GM12865 (cell line): ENCODE data around the gene OAF.
A peak's percentile ranks its signal among the peaks of the same experiment; 100 is the strongest.

Experiments used
- DNase-seq: peaks from one replicate; pipeline ENCODE4 v3.0.0; 2010; ENCODE audit warnings: low read depth
- H3K4me3 ChIP-seq: 2 replicates; pipeline ENCODE4 v1.5.1; 2011; ENCODE audit warnings: mild to moderate bottlenecking, low read depth, low read length, control low read depth
- CTCF ChIP-seq: IDR thresholded peaks from 2 replicates; pipeline ENCODE4 v1.5.1; 2011; ENCODE audit warnings: low read length, control low read depth, low read depth, inconsistent platforms; ENCODE audit not compliant: insufficient read depth; ENCODE audit errors: missing control alignments

The OAF gene

GRCh38 chr11:120210626-120211521 is at the start of gene OAF:
OAF (plus strand) TSS chr11:120211032; CDS start chr11:120211280, 248 bp downstream.
- peak within 1 kb of the TSS; percentile 66 for H3K4me3 ChIP-seq
- peak; percentile 82 for DNase-seq
- TF ChIP-seq CTCF, result peak; percentile 20

- TF ChIP-seq CTCF, result no peak
- no peak overlapping the region for H3K4me3 ChIP-seq
- DNase-seq, result no peak
These were observed 43.2 kb upstream of the OAF start for GRCh38 chr11:120167659-120168058.

- TF ChIP-seq CTCF, result no peak
- no peak overlapping the region for H3K4me3 ChIP-seq
- no peak for DNase-seq
These were observed 42.5 kb upstream of the OAF start for GRCh38 chr11:120168108-120168959.

- TF ChIP-seq CTCF, result peak; percentile 64
- H3K4me3 ChIP-seq, result no peak overlapping the region
- peak; percentile 25 for DNase-seq
These were observed 41.7 kb upstream of the OAF start for GRCh38 chr11:120168960-120169681.

- no peak for DNase-seq
- no peak overlapping the region for H3K4me3 ChIP-seq
- no peak for TF ChIP-seq CTCF
These were observed 40.7 kb upstream of the OAF start for GRCh38 chr11:120169981-120170698.

GRCh38 chr11:120170741-120171261 is 40.0 kb upstream of the OAF start:
- TF ChIP-seq CTCF, result no peak
- DNase-seq, result no peak
- no peak overlapping the region for H3K4me3 ChIP-seq
